Measurements from ENCODE around the gene GIMAP8. TPM values are rescaled to one million over a fixed set of nuclear protein-coding genes. Genes with fewer than 3 reads are reported as not detected.

Gene GIMAP8
- total RNA-seq, 2 donors from 2014 or later: 10.2 to 13.7 TPM

DNA sequence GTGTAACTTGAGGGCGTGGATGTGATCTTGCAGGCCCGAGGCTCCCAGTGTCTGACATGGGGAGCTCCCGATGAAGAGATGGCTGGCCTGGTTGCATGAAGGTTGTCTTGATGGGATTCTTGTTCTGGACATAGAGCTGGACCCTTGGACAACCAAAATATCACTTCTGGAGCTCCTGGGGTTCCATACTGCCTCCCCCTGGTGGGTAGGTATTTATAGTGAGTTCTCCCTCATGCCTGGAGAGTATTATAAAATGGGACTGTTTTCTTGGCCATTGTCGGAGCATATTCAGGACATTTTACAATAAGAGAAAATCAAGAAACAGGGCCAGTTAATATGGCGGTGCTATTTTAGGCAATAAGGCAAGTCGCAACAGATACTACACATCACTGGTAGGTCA is 32.6 kb upstream of the GIMAP8 start:
- Mint-ChIP-seq H3K4me3 (no peak overlapping the region), H3K27ac (peak overlapping the region in 1 of 2 donors; percentile 41), H3K36me3 (no peaks in the 10 kb centered on the region), H3K4me1 (ENCODE audit: low read depth in 2 of 2) (peaks cover 8% of the 10 kb centered on the region in 2 donors), H3K27me3 (peaks cover 3 to 5% of the 10 kb centered on the region in 2 donors), H3K9me3 (no peaks in the 10 kb centered on the region)
- DNase-seq (ENCODE audit: low spot score): no peak
- ATAC-seq: no peak

GRCh38 chr7:150420242-150420641 is 30.2 kb upstream of the GIMAP8 start:
- no peaks in the 10 kb centered on the region for H3K36me3 Mint-ChIP-seq
- H3K4me1 Mint-ChIP-seq (ENCODE audit: low read depth in 2 of 2): peaks cover 5 to 8% of the 10 kb centered on the region in 2 donors
- DNase-seq (ENCODE audit: low spot score) (no peak), ATAC-seq (no peak)
- no peak overlapping the region for H3K27ac Mint-ChIP-seq
- H3K4me3 Mint-ChIP-seq: no peak overlapping the region
- H3K9me3 Mint-ChIP-seq: no peaks in the 10 kb centered on the region
- H3K27me3 Mint-ChIP-seq: peaks cover 3 to 5% of the 10 kb centered on the region in 2 donors

GRCh38 chr7:150420987-150421674 is 29.3 kb upstream of the GIMAP8 start:
- peak overlapping the region; percentile 48 to 58 for H3K27ac Mint-ChIP-seq
- peaks cover 3 to 5% of the 10 kb centered on the region in 2 donors for H3K27me3 Mint-ChIP-seq
- peak overlapping the region; percentile 1 for H3K4me3 Mint-ChIP-seq

DNA sequence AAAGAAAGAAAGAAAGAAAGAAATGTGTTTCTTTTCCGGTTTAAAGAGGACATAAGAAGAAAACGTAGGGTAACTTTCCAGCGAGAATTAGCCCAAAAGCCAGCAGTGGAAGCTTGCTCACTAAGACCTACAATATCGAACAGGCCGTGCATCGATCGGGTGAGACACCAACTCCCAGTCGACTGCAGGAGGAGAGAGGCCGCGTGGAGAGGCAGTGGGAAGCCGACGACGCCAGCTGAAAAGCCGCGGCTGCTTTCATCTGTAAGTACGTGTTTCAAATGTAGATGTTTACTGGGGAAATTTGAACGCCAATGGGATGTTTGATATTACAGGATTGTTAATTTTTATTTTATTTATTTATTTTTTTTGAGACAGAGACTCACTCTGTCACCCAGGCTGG is 28.6 kb upstream of the GIMAP8 start:
- DNase-seq (ENCODE audit: low spot score): peak; percentile 23
- no peak overlapping the region for H3K27ac Mint-ChIP-seq
- H3K36me3 Mint-ChIP-seq: no peaks in the 10 kb centered on the region
- H3K4me1 Mint-ChIP-seq (ENCODE audit: low read depth in 2 of 2): peaks cover 5 to 8% of the 10 kb centered on the region in 2 donors
- ATAC-seq: no peak
- H3K27me3 Mint-ChIP-seq: peaks cover 3 to 5% of the 10 kb centered on the region in 2 donors
- H3K9me3 Mint-ChIP-seq: no peaks in the 10 kb centered on the region
- H3K4me3 Mint-ChIP-seq: no peak overlapping the region

More at GRCh38 chr7:150420987-150421674, 29.3 kb upstream of the GIMAP8 start:
- H3K36me3 Mint-ChIP-seq: no peaks in the 10 kb centered on the region
- ATAC-seq: peak; percentile 94 to 95
- H3K4me1 Mint-ChIP-seq (ENCODE audit: low read depth in 2 of 2): peaks cover 5 to 8% of the 10 kb centered on the region in 2 donors
- DNase-seq (ENCODE audit: low spot score): peak; percentile 89
- H3K9me3 Mint-ChIP-seq: no peaks in the 10 kb centered on the region

GRCh38 chr7:150425670-150426069 is 24.8 kb upstream of the GIMAP8 start:
- Mint-ChIP-seq H3K27ac (no peak overlapping the region), H3K4me1 (ENCODE audit: low read depth in 2 of 2) (peaks cover 21 to 22% of the 10 kb centered on the region in 2 donors), H3K36me3 (no peaks in the 10 kb centered on the region), H3K27me3 (peaks cover 3 to 5% of the 10 kb centered on the region in 2 donors), H3K9me3 (no peaks in the 10 kb centered on the region), H3K4me3 (no peak overlapping the region)
- ATAC-seq (no peak), DNase-seq (ENCODE audit: low spot score) (peak; percentile 15)

GRCh38 chr7:150428671-150429451 is 21.6 kb upstream of the GIMAP8 start:
- Mint-ChIP-seq H3K27me3 (no peaks in the 10 kb centered on the region), H3K4me3 (peak overlapping the region; percentile 14), H3K9me3 (no peaks in the 10 kb centered on the region), H3K27ac (peak overlapping the region; percentile 17 to 82), H3K4me1 (ENCODE audit: low read depth in 2 of 2) (peaks cover 33 to 36% of the 10 kb centered on the region in 2 donors), H3K36me3 (no peaks in the 10 kb centered on the region)
- DNase-seq (ENCODE audit: low spot score): peak; percentile 73
- peak; percentile 80 to 85 for ATAC-seq

DNA sequence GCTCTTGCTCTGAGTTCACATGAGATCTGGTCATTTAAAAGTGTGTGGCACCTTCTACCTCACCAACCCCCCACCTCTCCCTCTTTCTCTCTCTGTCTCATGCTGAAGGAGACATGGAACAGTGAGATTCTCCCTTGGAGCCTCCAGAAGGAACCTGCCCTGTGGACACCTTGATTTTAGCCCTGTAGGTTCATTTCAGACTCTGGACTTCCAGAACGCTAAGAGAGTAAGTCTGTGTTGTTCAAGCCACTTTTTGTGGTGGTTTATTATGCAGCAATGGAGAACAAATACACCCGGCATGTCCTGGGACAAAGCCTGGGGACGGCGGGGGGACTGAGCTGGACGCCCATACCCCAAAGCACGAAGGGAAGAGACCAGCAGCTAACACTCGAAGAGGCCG is 20.7 kb upstream of the GIMAP8 start:
- no peaks in the 10 kb centered on the region for H3K36me3 Mint-ChIP-seq
- DNase-seq (ENCODE audit: low spot score) (no peak), ATAC-seq (no peak)
- H3K4me1 Mint-ChIP-seq (ENCODE audit: low read depth in 2 of 2): peaks cover 41 to 44% of the 10 kb centered on the region in 2 donors
- peak overlapping the region; percentile 17 to 82 for H3K27ac Mint-ChIP-seq
- H3K4me3 Mint-ChIP-seq: no peak overlapping the region
- no peaks in the 10 kb centered on the region for H3K27me3 Mint-ChIP-seq
- no peaks in the 10 kb centered on the region for H3K9me3 Mint-ChIP-seq

DNA sequence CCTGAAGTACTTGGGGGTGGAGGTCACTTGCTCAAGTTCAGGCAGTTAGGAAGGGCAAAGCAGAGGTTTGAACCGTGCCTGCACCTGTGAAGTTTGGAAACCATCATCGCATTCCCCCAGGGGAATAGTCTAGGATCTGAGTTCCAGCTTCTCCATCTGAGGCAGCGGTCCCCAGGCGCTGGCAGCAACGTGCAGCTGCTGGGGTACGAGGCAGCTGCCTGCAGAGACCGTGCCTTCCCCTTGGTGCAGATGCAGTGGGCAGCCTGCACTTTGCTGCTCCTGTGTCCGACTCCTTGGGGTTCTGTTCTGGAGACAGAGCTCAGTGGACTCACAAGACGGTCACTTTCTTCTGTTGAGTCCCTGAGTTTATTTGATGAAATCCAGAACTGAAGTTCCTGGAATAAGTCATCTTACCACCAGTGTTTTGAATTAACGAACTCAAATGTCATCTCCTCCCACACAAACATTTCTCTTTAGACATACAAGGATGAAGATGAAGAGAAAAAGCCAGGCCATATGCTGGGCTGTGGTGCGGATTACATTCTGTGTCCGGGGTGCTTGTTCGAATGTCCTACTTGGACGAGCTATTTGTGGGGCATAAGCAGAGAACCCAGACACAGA is 19.9 kb upstream of the GIMAP8 start:
- no peak overlapping the region for H3K27ac Mint-ChIP-seq
- H3K27me3 Mint-ChIP-seq: no peaks in the 10 kb centered on the region
- H3K9me3 Mint-ChIP-seq: no peaks in the 10 kb centered on the region
- H3K4me1 Mint-ChIP-seq (ENCODE audit: low read depth in 2 of 2): peaks cover 49 to 51% of the 10 kb centered on the region in 2 donors
- DNase-seq (ENCODE audit: low spot score) (peak; percentile 38), ATAC-seq (no peak)
- no peaks in the 10 kb centered on the region for H3K36me3 Mint-ChIP-seq
- H3K4me3 Mint-ChIP-seq: no peak overlapping the region

DNA sequence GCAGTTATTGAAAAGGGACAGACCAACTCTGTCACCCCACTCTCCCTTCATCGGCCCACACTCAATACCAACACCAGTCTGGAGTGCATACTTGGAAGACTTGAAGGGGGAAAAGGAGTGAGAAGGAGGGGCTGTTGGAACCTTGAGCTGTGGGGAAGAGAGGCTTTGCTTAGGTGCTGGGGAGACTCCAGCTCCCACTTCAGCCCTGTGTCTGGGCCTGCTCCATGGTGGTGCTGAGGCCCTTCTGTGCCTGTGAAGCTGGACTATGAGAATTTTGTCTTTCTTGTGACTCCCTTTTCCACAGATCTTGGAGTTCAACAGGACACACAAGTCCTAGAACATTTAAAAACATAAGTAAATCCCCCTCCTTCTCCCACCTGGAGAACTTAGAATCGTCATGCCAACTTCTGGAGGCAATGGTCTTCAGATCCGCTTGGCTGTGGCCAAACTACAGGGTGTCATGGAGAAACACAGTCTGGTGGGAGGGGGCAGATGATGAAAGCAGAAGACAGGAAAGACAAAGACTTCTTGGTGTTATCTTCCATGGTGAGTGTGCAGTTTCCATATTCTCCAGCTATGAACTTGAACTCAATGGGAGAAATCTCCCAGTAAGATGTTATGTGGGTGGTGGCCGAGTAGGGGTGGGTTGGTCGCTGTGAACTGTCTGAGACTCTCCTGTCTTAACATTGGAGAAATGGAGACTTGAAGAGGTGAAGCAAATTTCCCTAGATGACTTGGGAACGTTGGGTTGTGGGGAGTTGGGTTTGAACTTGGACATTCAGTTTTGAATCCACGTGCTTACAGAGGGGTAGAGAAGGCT is 18.4 kb upstream of the GIMAP8 start:
- Mint-ChIP-seq H3K4me3 (peak overlapping the region; percentile 76), H3K27me3 (no peaks in the 10 kb centered on the region), H3K27ac (peak overlapping the region; percentile 73 to 97)

DNA sequence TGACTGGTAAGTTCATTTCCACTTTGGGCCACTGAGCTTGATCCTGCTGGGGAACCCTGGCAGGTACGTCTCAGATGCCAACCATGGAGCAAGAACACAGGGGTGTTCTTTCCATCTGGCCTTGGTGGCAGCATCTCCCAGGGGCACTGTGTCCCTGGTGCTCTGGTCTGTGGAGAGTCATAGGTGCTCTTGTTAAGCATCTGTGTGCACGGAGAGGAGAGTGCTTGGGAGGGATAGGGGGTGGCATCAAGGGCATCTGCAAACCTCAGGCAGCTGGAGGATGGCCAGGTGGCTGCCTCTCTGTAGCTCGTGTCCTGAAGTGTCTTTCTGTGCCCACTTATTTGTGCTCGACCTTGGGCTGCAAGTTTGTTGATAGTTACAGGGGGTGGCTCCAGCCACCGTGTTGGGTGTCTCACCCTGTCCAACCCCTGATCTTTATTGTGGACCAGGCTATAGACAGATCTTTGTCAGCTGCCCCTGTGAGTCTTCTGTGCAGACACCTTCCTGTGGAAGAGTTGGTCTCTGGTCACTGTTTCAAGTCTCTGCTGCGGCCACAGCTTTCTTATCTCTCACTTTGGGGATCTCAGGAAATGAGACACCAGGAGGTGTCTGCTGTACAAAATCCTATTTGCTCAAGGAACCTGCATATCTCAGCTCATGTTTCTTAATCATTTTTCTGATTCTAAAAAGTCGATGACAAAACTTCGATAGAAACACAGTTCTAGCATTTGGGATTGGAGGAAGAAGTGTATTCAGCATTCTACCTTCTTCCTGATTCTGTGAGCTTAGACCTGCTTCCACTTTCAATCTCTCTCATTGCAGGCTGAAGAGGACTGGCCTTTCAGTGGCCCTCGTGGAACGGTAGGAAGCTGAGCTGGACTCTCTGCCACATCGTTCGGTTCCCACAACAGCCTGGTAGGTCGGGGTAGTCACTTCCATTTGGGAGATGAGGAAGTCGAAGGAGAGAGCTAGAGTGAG is 17.2 kb upstream of the GIMAP8 start:
- peak; percentile 70 for DNase-seq (ENCODE audit: low spot score)
- no peaks in the 10 kb centered on the region for H3K9me3 Mint-ChIP-seq
- H3K27ac Mint-ChIP-seq: peak overlapping the region; percentile 73 to 97
- peak; percentile 76 to 84 for ATAC-seq
- no peaks in the 10 kb centered on the region for H3K36me3 Mint-ChIP-seq
- no peaks in the 10 kb centered on the region for H3K27me3 Mint-ChIP-seq
- peaks cover 52 to 56% of the 10 kb centered on the region in 2 donors for H3K4me1 Mint-ChIP-seq (ENCODE audit: low read depth in 2 of 2)
- peak overlapping the region; percentile 76 for H3K4me3 Mint-ChIP-seq

More for the DNA sequence above, 18.4 kb upstream of the GIMAP8 start:
- no peaks in the 10 kb centered on the region for H3K9me3 Mint-ChIP-seq
- no peak for ATAC-seq
- peaks cover 56 to 57% of the 10 kb centered on the region in 2 donors for H3K4me1 Mint-ChIP-seq (ENCODE audit: low read depth in 2 of 2)
- no peaks in the 10 kb centered on the region for H3K36me3 Mint-ChIP-seq
- no peak for DNase-seq (ENCODE audit: low spot score)

DNA sequence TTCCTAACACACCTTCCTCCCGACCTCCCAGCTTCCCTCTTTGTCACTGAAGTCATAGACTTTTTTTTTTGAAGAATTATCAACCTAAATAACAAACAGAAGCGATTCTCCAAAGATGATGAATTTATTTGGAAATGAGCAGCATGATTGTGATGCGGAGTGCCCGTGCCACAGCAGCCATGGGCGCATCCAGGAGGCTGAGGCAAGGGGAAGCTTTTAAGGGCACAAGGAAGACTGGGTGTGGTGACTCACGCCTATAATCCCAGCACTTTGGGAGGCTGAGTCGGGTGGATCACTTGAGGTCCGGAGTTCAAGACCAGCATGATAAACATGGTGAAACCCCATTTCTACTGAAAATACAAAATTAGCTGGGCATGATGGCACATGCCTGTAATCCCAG is 16.2 kb upstream of the GIMAP8 start:
- Mint-ChIP-seq H3K4me3 (peak overlapping the region; percentile 76), H3K36me3 (no peaks in the 10 kb centered on the region)
- ATAC-seq: no peak

GRCh38 chr7:150435047-150435389 is 15.4 kb upstream of the GIMAP8 start:
- H3K4me1 Mint-ChIP-seq (ENCODE audit: low read depth in 2 of 2): peaks cover 50 to 55% of the 10 kb centered on the region in 2 donors
- no peaks in the 10 kb centered on the region for H3K27me3 Mint-ChIP-seq
- no peak overlapping the region for H3K4me3 Mint-ChIP-seq
- DNase-seq (ENCODE audit: low spot score): no peak
- H3K9me3 Mint-ChIP-seq: peaks cover 3% of the 10 kb centered on the region
- H3K36me3 Mint-ChIP-seq: no peaks in the 10 kb centered on the region
- ATAC-seq: no peak
- peak overlapping the region in 1 of 2 donors; percentile 97 for H3K27ac Mint-ChIP-seq

More for the DNA sequence above, 16.2 kb upstream of the GIMAP8 start:
- no peak for DNase-seq (ENCODE audit: low spot score)
- no peaks in the 10 kb centered on the region for H3K9me3 Mint-ChIP-seq
- peaks cover 43 to 53% of the 10 kb centered on the region in 2 donors for H3K4me1 Mint-ChIP-seq (ENCODE audit: low read depth in 2 of 2)
- H3K27ac Mint-ChIP-seq: peak overlapping the region; percentile 73 to 97
- no peaks in the 10 kb centered on the region for H3K27me3 Mint-ChIP-seq
